GM12878 (cell line): ENCODE data around the gene KDM4D. TPM values are rescaled to one million over a fixed set of nuclear protein-coding genes. Genes with fewer than 3 reads are reported as not detected.

Source experiments
- ATF2 ChIP-seq: IDR thresholded peaks from 2 replicates; pipeline ENCODE4 v1.6.1; 2012; ENCODE audit warnings: low read length, inconsistent platforms
- CHD1 ChIP-seq: IDR thresholded peaks from 2 replicates; pipeline ENCODE4 v1.6.1; 2012; ENCODE audit warnings: low read depth, low read length, improper control_type of control experiment
- CHD2 ChIP-seq: IDR thresholded peaks from 2 replicates; pipeline ENCODE4 v1.6.1; 2011; ENCODE audit warnings: low read depth, low read length, improper control_type of control experiment, borderline replicate concordance
- DPF2 ChIP-seq: fragments of 450-650 bp; IDR thresholded peaks from 2 replicates; pipeline ENCODE4 v1.6.1; 2017; ENCODE audit warnings: mild to moderate bottlenecking
- GATAD2B ChIP-seq: fragments of 450-650 bp; conservative IDR thresholded peaks from 2 replicates; pipeline ENCODE4 v1.6.1; 2017; ENCODE audit warnings: low read depth, mild to moderate bottlenecking, moderate library complexity
- IKZF1 ChIP-seq: fragments of 450-650 bp; conservative IDR thresholded peaks from 2 replicates; pipeline ENCODE4 v1.6.1; 2017; ENCODE audit warnings: antibody characterized with exemption, mild to moderate bottlenecking
- MLLT1 ChIP-seq: fragments of 450-650 bp; IDR thresholded peaks from 2 replicates; pipeline ENCODE4 v1.6.1; 2016; ENCODE audit warnings: mild to moderate bottlenecking
- MYB ChIP-seq: fragments of 150-350 bp; IDR thresholded peaks from 2 replicates; pipeline ENCODE4 v1.6.1; 2014; ENCODE audit warnings: mild to moderate bottlenecking, low read depth, low read length, borderline replicate concordance
- PAX5 ChIP-seq: IDR thresholded peaks from 2 replicates; pipeline ENCODE4 v1.6.1; 2011; ENCODE audit warnings: low read depth, low read length, borderline replicate concordance
- SMAD5 ChIP-seq: IDR thresholded peaks from 2 replicates; pipeline ENCODE4 v1.6.1; 2016; ENCODE audit warnings: antibody characterized with exemption, low read depth
- SP1 ChIP-seq: IDR thresholded peaks from one replicate; pipeline ENCODE4 v1.6.1; 2011; ENCODE audit warnings: low read depth, low read length
- TAF1 ChIP-seq: IDR thresholded peaks from 2 replicates; pipeline ENCODE4 v1.6.1; 2011; ENCODE audit warnings: mild to moderate bottlenecking, low read depth, low read length, borderline replicate concordance
- TBL1XR1 ChIP-seq: IDR thresholded peaks from 2 replicates; pipeline ENCODE4 v1.6.1; 2012; ENCODE audit warnings: low read depth, low read length, improper control_type of control experiment
- TCF12 ChIP-seq: IDR thresholded peaks from 2 replicates; pipeline ENCODE4 v1.6.1; 2011; ENCODE audit warnings: low read depth, mild to moderate bottlenecking, low read length
- WRNIP1 ChIP-seq: IDR thresholded peaks from 2 replicates; pipeline ENCODE4 v1.6.1; 2011; ENCODE audit warnings: low read depth, low read length, improper control_type of control experiment, borderline replicate concordance
- ZBED1 ChIP-seq: IDR thresholded peaks from 2 replicates; pipeline ENCODE4 v1.6.1; 2016; ENCODE audit warnings: borderline replicate concordance
- ZNF217 ChIP-seq: fragments of 450-650 bp; IDR thresholded peaks from 2 replicates; pipeline ENCODE4 v1.6.1; 2017; ENCODE audit warnings: antibody characterized with exemption, mild to moderate bottlenecking
- polyA plus RNA-seq, 11 experiments: library from polyadenylated mRNA; depleted of rRNA in 4 of 11; unstranded in 6 of 11; stranded (reverse) in 5 of 11; fragments of >200 nt; fragmentation: Nextera tagmentation in 4 of 11; fragmentation: Illumina TruSeq in 1 of 11; extraction: Ambion mirVana in 4 of 11; extraction: Trizol in 1 of 11; gene quantifications; 1 replicate in 1 of 11; 2 replicates in 10 of 11; pipeline versions ENCODE4 v1.2.1 to v1.2.3, GENCODE V29; 2011 to 2016; ENCODE audit warnings: inconsistent platforms in 2 of 11, missing spikeins in 2 of 11, low read depth in 1 of 11
- total RNA-seq, 4 experiments: library from RNA; depleted of rRNA in 3 of 4; stranded (reverse); fragments of >200 nt in 3 of 4; fragmentation: Illumina TruSeq in 1 of 4; extraction: Trizol in 1 of 4; gene quantifications; 2 replicates each; pipeline versions ENCODE4 v1.2.1 to v1.2.3, GENCODE V29; 2013 to 2021
- TF ChIP-seq, protein P1 (sequence below): fragments of 450-650 bp; IDR thresholded peaks from 2 replicates; pipeline ENCODE4 v1.6.1; 2017; ENCODE audit warnings: antibody characterized with exemption, mild to moderate bottlenecking, moderate library complexity
- TF ChIP-seq, protein P2 (sequence below): IDR thresholded peaks from 2 replicates; pipeline ENCODE4 v1.6.1; 2012; ENCODE audit warnings: improper control_type of control experiment, low read depth, low read length; ENCODE audit not compliant: insufficient replicate concordance

KDM4D gene
- total and polyA plus RNA-seq, 10 of the 15 experiments (the other 5 are each of a cell fraction or from before 2014, with no cell fraction given), result 0.63 to 2.6 (median 1.3) TPM

- TF ChIP-seq ZBED1 (0 out of 2 replicates have a peak, but pooled peaks have one; percentile 11), ATF2 (no peak), TBL1XR1 (peak; percentile 76; the same call in 1 of the 2 replicates), CHD1 (no peak), TAF1 (peak; percentile 91), SMAD5 (peak; percentile 69; the same call in 1 of the 2 replicates), SP1 (peak; percentile 78), WRNIP1 (no peak), GATAD2B (no peak), ZNF217 (no peak), DPF2 (no peak), IKZF1 (peak; percentile 61), MYB (peak; percentile 52; the same call in 1 of the 2 replicates), MLLT1 (peak; percentile 35; the same call in 1 of the 2 replicates), PAX5 (no peak), TCF12 (peak; percentile 29; the same call in 1 of the 2 replicates), CHD2 (peak; percentile 84)
- TF ChIP-seq, protein P1, sequence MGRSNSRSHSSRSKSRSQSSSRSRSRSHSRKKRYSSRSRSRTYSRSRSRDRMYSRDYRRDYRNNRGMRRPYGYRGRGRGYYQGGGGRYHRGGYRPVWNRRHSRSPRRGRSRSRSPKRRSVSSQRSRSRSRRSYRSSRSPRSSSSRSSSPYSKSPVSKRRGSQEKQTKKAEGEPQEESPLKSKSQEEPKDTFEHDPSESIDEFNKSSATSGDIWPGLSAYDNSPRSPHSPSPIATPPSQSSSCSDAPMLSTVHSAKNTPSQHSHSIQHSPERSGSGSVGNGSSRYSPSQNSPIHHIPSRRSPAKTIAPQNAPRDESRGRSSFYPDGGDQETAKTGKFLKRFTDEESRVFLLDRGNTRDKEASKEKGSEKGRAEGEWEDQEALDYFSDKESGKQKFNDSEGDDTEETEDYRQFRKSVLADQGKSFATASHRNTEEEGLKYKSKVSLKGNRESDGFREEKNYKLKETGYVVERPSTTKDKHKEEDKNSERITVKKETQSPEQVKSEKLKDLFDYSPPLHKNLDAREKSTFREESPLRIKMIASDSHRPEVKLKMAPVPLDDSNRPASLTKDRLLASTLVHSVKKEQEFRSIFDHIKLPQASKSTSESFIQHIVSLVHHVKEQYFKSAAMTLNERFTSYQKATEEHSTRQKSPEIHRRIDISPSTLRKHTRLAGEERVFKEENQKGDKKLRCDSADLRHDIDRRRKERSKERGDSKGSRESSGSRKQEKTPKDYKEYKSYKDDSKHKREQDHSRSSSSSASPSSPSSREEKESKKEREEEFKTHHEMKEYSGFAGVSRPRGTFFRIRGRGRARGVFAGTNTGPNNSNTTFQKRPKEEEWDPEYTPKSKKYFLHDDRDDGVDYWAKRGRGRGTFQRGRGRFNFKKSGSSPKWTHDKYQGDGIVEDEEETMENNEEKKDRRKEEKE, result no peak
- TF ChIP-seq, protein P2, sequence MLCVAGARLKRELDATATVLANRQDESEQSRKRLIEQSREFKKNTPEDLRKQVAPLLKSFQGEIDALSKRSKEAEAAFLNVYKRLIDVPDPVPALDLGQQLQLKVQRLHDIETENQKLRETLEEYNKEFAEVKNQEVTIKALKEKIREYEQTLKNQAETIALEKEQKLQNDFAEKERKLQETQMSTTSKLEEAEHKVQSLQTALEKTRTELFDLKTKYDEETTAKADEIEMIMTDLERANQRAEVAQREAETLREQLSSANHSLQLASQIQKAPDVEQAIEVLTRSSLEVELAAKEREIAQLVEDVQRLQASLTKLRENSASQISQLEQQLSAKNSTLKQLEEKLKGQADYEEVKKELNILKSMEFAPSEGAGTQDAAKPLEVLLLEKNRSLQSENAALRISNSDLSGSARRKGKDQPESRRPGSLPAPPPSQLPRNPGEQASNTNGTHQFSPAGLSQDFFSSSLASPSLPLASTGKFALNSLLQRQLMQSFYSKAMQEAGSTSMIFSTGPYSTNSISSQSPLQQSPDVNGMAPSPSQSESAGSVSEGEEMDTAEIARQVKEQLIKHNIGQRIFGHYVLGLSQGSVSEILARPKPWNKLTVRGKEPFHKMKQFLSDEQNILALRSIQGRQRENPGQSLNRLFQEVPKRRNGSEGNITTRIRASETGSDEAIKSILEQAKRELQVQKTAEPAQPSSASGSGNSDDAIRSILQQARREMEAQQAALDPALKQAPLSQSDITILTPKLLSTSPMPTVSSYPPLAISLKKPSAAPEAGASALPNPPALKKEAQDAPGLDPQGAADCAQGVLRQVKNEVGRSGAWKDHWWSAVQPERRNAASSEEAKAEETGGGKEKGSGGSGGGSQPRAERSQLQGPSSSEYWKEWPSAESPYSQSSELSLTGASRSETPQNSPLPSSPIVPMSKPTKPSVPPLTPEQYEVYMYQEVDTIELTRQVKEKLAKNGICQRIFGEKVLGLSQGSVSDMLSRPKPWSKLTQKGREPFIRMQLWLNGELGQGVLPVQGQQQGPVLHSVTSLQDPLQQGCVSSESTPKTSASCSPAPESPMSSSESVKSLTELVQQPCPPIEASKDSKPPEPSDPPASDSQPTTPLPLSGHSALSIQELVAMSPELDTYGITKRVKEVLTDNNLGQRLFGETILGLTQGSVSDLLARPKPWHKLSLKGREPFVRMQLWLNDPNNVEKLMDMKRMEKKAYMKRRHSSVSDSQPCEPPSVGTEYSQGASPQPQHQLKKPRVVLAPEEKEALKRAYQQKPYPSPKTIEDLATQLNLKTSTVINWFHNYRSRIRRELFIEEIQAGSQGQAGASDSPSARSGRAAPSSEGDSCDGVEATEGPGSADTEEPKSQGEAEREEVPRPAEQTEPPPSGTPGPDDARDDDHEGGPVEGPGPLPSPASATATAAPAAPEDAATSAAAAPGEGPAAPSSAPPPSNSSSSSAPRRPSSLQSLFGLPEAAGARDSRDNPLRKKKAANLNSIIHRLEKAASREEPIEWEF, result no peak
Observed at GRCh38 chr11:94973099-94973968, at the start of gene KDM4D, which contains the start of gene CWC15 (continued).
